C1 segment of cervical spinal cord (tissue), 14 donors: ENCODE data around the gene CHEK1.
"Not testable (repeated sequence)": the region's sequence is repeated elsewhere in the genome, so short reads cannot be mapped to it uniquely, and the experiment has no call there.

Experiments
- DNase-seq, 14 donors: peaks; one replicate each; lab custom pipeline; 2025; lab: John Stamatoyannopoulos, UW

The CHEK1 gene

GRCh38 chr11:125694951-125695350, 70.0 kb downstream of the CHEK1 start:
- DNase-seq, result no peak

GRCh38 chr11:125701018-125701610, 76.2 kb downstream of the CHEK1 start:
- no peak for DNase-seq

GRCh38 chr11:125701858-125702621, 77.1 kb downstream of the CHEK1 start:
- DNase-seq, result no peak

- DNase-seq, result not testable (repeated sequence)
These were observed 79.7 kb downstream of the CHEK1 start for GRCh38 chr11:125704686-125705085.

- DNase-seq, result no peak
These were observed 95.8 kb downstream of the CHEK1 start for GRCh38 chr11:125720781-125721180.

- DNase-seq, result no peak
These were observed 99.2 kb downstream of the CHEK1 start for GRCh38 chr11:125724125-125724524.
